Mammary epithelial cell (primary cell): ENCODE results near the gene IGLON5.

Source experiments
- CTCF ChIP-seq, 2 donors: IDR thresholded peaks in 1 of 2; conservative IDR thresholded peaks in 1 of 2; 2 replicates each; pipeline ENCODE4 v1.5.1; 2011 to 2012; ENCODE audit warnings: inconsistent platforms in 2 of 2, low read length in 2 of 2, mild to moderate bottlenecking in 2 of 2, control low read depth in 1 of 2, low read depth in 1 of 2; ENCODE audit not compliant: insufficient read depth in 1 of 2; ENCODE audit errors: extremely low read depth in 1 of 2
- EZH2 ChIP-seq: IDR thresholded peaks from 2 replicates; pipeline ENCODE4 v1.6.1; 2012; ENCODE audit warnings: low read length, inconsistent platforms, borderline replicate concordance

GRCh38 chr19:51380379-51380778 is 68.9 kb downstream of the IGLON5 start:
- TF ChIP-seq CTCF (conservative IDR thresholded peaks at IDR 0.05 in 1 of 2, IDR thresholded peaks at IDR 0.05 in 1 of 2; ENCODE audit: extremely low read depth in 1 of 2, insufficient read depth in 1 of 2, low read depth in 1 of 2, low read length in 2 of 2), result no peak
- no peak for TF ChIP-seq EZH2
